ENCODE measurements around the gene CENPL. TPM values are rescaled to one million over a fixed set of nuclear protein-coding genes. Genes with fewer than 3 reads are reported as not detected.

CENPL gene
- total and polyA plus RNA-seq, 10 of the 15 experiments (the other 5 are each of a cell fraction or from before 2014, with no cell fraction given) = 14.9 to 32.1 (median 24.5) TPM

DNA sequence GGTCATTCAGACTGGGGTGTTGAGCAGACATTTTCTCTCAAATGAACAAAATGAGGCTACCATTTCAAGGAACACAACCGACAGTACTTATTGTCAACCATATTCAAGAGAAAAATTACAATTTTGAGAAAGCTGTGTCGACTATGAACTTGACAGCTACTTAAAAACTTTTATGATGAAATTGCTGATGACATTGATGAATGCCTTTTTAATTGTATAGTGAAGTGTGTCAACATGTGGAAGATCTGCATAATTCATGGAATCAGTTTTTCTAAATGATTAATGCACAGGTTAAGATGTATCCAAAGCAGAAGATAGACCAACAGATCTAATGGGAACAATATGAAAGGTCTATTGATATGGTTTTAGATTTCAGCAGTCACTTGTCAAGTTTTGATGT, 34.8 kb downstream of the CENPL start:
- intact Hi-C loops (cut with micrococcal nuclease; ENCODE audit: unreplicated experiment) = no loop called here
- no TSS peak for BruUV-seq (replicated peaks)
- TF ChIP-seq WRNIP1 (IDR thresholded peaks at IDR 0.05; ENCODE audit: borderline replicate concordance, low read depth, low read length) (no peak), MYC (IDR thresholded peaks at IDR 0.05; ENCODE audit: insufficient read depth, insufficient read length, insufficient replicate concordance, low read length, severe bottlenecking) (no peak), IKZF1 (conservative IDR thresholded peaks at IDR 0.05) (no peak), PAX5 (IDR thresholded peaks at IDR 0.05; ENCODE audit: borderline replicate concordance, low read depth, low read length) (no peak), SMAD1 (IDR thresholded peaks at IDR 0.05; ENCODE audit: low read depth, partially characterized antibody) (no peak), LARP7 (IDR thresholded peaks at IDR 0.05) (no peak), PBX3 (IDR thresholded peaks at IDR 0.05; ENCODE audit: insufficient replicate concordance, low read depth, low read length) (no peak), HDAC2 (IDR thresholded peaks at IDR 0.05) (no peak), SRF (IDR thresholded peaks at IDR 0.05; ENCODE audit: low read depth in 2 of 2, low read length in 2 of 2) (no peak), ZZZ3 (IDR thresholded peaks at IDR 0.05; ENCODE audit: control insufficient read depth, insufficient read length, low read depth) (no peak)
- TF ChIP-seq, protein P1, sequence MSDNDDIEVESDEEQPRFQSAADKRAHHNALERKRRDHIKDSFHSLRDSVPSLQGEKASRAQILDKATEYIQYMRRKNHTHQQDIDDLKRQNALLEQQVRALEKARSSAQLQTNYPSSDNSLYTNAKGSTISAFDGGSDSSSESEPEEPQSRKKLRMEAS (IDR thresholded peaks at IDR 0.05; ENCODE audit: low read depth, low read length) = no peak
- no peaks in the 10 kb centered on the region for H3K4me1 ChIP-seq (ENCODE audit: control insufficient read depth, insufficient read depth, low read length)
- no peak overlapping the region for H3K27ac ChIP-seq (ENCODE audit: control insufficient read depth, insufficient read depth)
- SMC1A ChIA-PET (ENCODE audit: uncharacterized antibody, unreplicated experiment) = no interaction called here
- H3K27me3 ChIP-seq (replicated peaks in 1 of 2; ENCODE audit: control insufficient read depth in 2 of 2, insufficient read depth in 2 of 2, low read length in 1 of 2) = no peaks in the 10 kb centered on the region
- H4K20me1 ChIP-seq (ENCODE audit: control insufficient read depth, insufficient read depth) = no peaks in the 10 kb centered on the region
- H3K4me3 ChIP-seq = no peak overlapping the region
- H3K36me3 ChIP-seq (ENCODE audit: control insufficient read depth in 2 of 2, insufficient read depth in 2 of 2, low read length in 1 of 2) = peaks cover 0 to 3% of the 10 kb centered on the region in 2 experiments; a peak in 3 of 4 replicates
- WGBS (ENCODE audit: insufficient coverage, insufficient replicate concordance, low lambda C conversion rate, missing lambda C conversion rate) = 100% methylated on average over 2 of the region's 2 CpGs
- H3K4me2 ChIP-seq (ENCODE audit: control insufficient read depth, insufficient read depth) = no peak overlapping the region
- in situ Hi-C loops (cut with MboI) = no loop called here
- no peak overlapping the region for H2AFZ ChIP-seq (ENCODE audit: control insufficient read depth, low read depth, low read length)
- POLR2A ChIA-PET = no interaction called here
- no peak for FAIRE-seq
- H3K79me2 ChIP-seq (ENCODE audit: control insufficient read depth, insufficient read depth, low read length) = no peaks in the 10 kb centered on the region
- H3K9me3 ChIP-seq (replicated peaks; ENCODE audit: control insufficient read depth, insufficient read depth, low read length) = no peaks in the 10 kb centered on the region
- RAD21 ChIA-PET (ENCODE audit: unreplicated experiment) = no interaction called here
- no peak for ATAC-seq
- H3K9ac ChIP-seq (ENCODE audit: control insufficient read depth, insufficient read depth, low read length) = no peak overlapping the region
- DNase-seq (ENCODE audit: low read depth, low spot score) = no peak
- CTCF ChIA-PET = interaction anchor here (0.8 kb wide), 1 partner anchor 471 kb away, joined by 3 read pairs; no protein-coding TSS in a partner anchor

All from GM12878 (cell line).